HG03280 (cell line): Measurements from ENCODE around the gene MICAL2.

Experiments used
- ATAC-seq: cut with Tn5 transposase; IDR thresholded peaks from one replicate; pipeline ENCODE4 v1.9.1; 2021; ENCODE audit warnings: mild to moderate bottlenecking, moderate library complexity; ENCODE audit not compliant: unreplicated experiment

The MICAL2 gene

GRCh38 chr11:12263141-12263693, 152.8 kb downstream of the MICAL2 start:
- ATAC-seq, result no peak

- no peak for ATAC-seq
Observed at GRCh38 chr11:12264361-12264760, 154.0 kb downstream of the MICAL2 start.

GRCh38 chr11:12266132-12266531, 155.7 kb downstream of the MICAL2 start:
- ATAC-seq, result no peak

- ATAC-seq, result no peak
Observed at GRCh38 chr11:12266943-12267342, 156.6 kb downstream of the MICAL2 start.

GRCh38 chr11:12267921-12268320, 157.5 kb downstream of the MICAL2 start:
- ATAC-seq, result no peak

GRCh38 chr11:12269104-12269441, 158.7 kb downstream of the MICAL2 start:
- no peak for ATAC-seq

- no peak for ATAC-seq
Observed at GRCh38 chr11:12269446-12270214, 159.2 kb downstream of the MICAL2 start.

- ATAC-seq, result no peak
Observed at GRCh38 chr11:12270215-12270797, 159.9 kb downstream of the MICAL2 start.

- no peak for ATAC-seq
Observed at GRCh38 chr11:12270817-12271216, 160.4 kb downstream of the MICAL2 start.

GRCh38 chr11:12271241-12271640, 160.9 kb downstream of the MICAL2 start:
- ATAC-seq, result no peak

GRCh38 chr11:12271826-12272366, 161.5 kb downstream of the MICAL2 start:
- ATAC-seq, result no peak

- no peak for ATAC-seq
Observed at GRCh38 chr11:12272821-12273617, 162.6 kb downstream of the MICAL2 start.

- ATAC-seq, result no peak
Observed at GRCh38 chr11:12273618-12273995, 163.2 kb downstream of the MICAL2 start.

GRCh38 chr11:12274056-12274455, 163.7 kb downstream of the MICAL2 start:
- ATAC-seq, result no peak

- ATAC-seq, result no peak
Observed at GRCh38 chr11:12274558-12275197, 164.3 kb downstream of the MICAL2 start.

GRCh38 chr11:12275818-12276217, 165.4 kb downstream of the MICAL2 start:
- no peak for ATAC-seq

GRCh38 chr11:12276356-12276755, 166.0 kb downstream of the MICAL2 start:
- no peak for ATAC-seq

GRCh38 chr11:12276831-12277475, 166.6 kb downstream of the MICAL2 start:
- no peak for ATAC-seq

GRCh38 chr11:12278766-12279671, 168.6 kb downstream of the MICAL2 start:
- ATAC-seq, result no peak
